Esophagus squamous epithelium (tissue), 4 donors: ENCODE data around the gene CENPS.

Experiments used
- POLR2A ChIP-seq, 4 donors: fragments of 450-650 bp; IDR thresholded peaks; one replicate each; pipeline ENCODE4 v1.6.1; 2017; ENCODE audit warnings: antibody characterized with exemption in 4 of 4, mild to moderate bottlenecking in 4 of 4, moderate library complexity in 3 of 4
- TF ChIP-seq, protein P1 (sequence below), 6 experiments: fragments of 450-650 bp in 4 of 6; fragments of 200-600 bp in 2 of 6; sonication (generic) in 2 of 6; IDR thresholded peaks; one replicate each; pipeline ENCODE4 v1.5.1; 2016 to 2019; ENCODE audit warnings: antibody characterized with exemption in 6 of 6, mild to moderate bottlenecking in 4 of 6, moderate library complexity in 4 of 6

- TF ChIP-seq, protein P1, sequence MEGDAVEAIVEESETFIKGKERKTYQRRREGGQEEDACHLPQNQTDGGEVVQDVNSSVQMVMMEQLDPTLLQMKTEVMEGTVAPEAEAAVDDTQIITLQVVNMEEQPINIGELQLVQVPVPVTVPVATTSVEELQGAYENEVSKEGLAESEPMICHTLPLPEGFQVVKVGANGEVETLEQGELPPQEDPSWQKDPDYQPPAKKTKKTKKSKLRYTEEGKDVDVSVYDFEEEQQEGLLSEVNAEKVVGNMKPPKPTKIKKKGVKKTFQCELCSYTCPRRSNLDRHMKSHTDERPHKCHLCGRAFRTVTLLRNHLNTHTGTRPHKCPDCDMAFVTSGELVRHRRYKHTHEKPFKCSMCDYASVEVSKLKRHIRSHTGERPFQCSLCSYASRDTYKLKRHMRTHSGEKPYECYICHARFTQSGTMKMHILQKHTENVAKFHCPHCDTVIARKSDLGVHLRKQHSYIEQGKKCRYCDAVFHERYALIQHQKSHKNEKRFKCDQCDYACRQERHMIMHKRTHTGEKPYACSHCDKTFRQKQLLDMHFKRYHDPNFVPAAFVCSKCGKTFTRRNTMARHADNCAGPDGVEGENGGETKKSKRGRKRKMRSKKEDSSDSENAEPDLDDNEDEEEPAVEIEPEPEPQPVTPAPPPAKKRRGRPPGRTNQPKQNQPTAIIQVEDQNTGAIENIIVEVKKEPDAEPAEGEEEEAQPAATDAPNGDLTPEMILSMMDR (IDR thresholded peaks at IDR 0.05): no peak
- TF ChIP-seq POLR2A (IDR thresholded peaks at IDR 0.05): no peak
These were observed 23.0 kb upstream of the CENPS start for GRCh38 chr1:10407201-10407600.
